Measurements from ENCODE around the gene NGDN.

The NGDN gene

DNA sequence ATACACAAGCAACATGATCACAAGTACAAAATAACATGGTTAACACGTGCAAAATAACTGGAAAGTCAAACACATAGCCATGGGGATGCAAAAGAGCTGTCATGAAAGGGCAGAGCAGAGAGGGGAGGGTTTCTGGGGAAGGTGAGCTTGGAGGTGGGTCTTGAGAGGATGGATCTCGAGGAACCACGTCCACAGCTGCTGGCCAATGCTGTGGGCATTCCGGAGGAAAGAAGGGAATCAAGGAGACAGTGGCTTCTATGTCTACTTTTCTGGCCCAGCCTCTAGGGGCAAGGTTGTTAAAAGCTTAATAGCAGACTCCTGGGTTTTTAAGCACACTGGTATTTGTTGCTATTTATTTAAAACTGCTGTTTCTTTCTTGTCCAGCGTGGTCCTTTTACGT, 25.6 kb upstream of the NGDN start:
- H3F3A ChIP-seq (ENCODE audit: insufficient read depth), result no peaks in the 10 kb centered on the region
- no peak overlapping the region for H2AFZ ChIP-seq (ENCODE audit: low read depth, low read length, severe bottlenecking)
- no peak overlapping the region for H3K27ac ChIP-seq (ENCODE audit: low read depth, low read length)
- H3K36me3 ChIP-seq (ENCODE audit: low read length), result no peaks in the 10 kb centered on the region
- H3K9me3 ChIP-seq (ENCODE audit: insufficient read depth, low read length), result no peaks in the 10 kb centered on the region
- no peaks in the 10 kb centered on the region for H3K27me3 ChIP-seq (ENCODE audit: low read length)
- no peak overlapping the region for H3K4me2 ChIP-seq (ENCODE audit: low read depth, low read length, poor library complexity, severe bottlenecking)
- no peak overlapping the region for H3K9ac ChIP-seq (ENCODE audit: low read length)
- H3K79me2 ChIP-seq (ENCODE audit: insufficient read depth, low read length), result no peaks in the 10 kb centered on the region
- H3K9me2 ChIP-seq (replicated peaks; ENCODE audit: insufficient read depth, low read length), result no peaks in the 10 kb centered on the region
- H3K4me3 ChIP-seq (ENCODE audit: insufficient read depth, low read length, poor library complexity, severe bottlenecking), result no peak overlapping the region
- H4K20me1 ChIP-seq (ENCODE audit: low read depth, low read length), result no peaks in the 10 kb centered on the region
- TF ChIP-seq, protein P1, sequence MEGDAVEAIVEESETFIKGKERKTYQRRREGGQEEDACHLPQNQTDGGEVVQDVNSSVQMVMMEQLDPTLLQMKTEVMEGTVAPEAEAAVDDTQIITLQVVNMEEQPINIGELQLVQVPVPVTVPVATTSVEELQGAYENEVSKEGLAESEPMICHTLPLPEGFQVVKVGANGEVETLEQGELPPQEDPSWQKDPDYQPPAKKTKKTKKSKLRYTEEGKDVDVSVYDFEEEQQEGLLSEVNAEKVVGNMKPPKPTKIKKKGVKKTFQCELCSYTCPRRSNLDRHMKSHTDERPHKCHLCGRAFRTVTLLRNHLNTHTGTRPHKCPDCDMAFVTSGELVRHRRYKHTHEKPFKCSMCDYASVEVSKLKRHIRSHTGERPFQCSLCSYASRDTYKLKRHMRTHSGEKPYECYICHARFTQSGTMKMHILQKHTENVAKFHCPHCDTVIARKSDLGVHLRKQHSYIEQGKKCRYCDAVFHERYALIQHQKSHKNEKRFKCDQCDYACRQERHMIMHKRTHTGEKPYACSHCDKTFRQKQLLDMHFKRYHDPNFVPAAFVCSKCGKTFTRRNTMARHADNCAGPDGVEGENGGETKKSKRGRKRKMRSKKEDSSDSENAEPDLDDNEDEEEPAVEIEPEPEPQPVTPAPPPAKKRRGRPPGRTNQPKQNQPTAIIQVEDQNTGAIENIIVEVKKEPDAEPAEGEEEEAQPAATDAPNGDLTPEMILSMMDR (IDR thresholded peaks at IDR 0.05; ENCODE audit: insufficient read depth, low read length, poor library complexity, severe bottlenecking), result no peak
- no peak for TF ChIP-seq EZH2phosphoT487 (conservative IDR thresholded peaks at IDR 0.05; ENCODE audit: low read length)

DNA sequence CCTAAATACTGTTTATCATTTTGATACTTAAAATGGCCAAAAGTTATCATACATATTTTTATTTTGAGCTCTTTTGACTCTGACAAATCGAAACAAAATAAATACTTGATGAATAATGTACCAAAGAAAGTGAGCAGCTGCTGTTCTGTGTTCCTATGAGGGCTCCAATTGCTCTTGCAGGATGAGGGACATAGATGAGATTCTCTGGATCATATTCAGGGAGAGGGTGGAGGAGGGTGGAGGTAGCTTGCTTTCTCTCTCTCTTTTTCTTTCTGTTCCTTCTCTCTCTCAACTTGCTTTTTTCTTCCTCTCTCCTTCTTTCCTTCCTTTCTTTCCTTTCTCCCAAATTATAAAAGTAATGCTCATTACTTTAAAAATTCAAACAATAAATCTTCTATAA, 25.2 kb upstream of the NGDN start:
- Histone ChIP-seq H3K36me3 (ENCODE audit: low read length) (no peaks in the 10 kb centered on the region), H3F3A (ENCODE audit: insufficient read depth) (no peaks in the 10 kb centered on the region), H3K79me2 (ENCODE audit: insufficient read depth, low read length) (no peaks in the 10 kb centered on the region), H4K20me1 (ENCODE audit: low read depth, low read length) (no peaks in the 10 kb centered on the region), H3K9me3 (ENCODE audit: insufficient read depth, low read length) (no peaks in the 10 kb centered on the region), H3K4me3 (ENCODE audit: insufficient read depth, low read length, poor library complexity, severe bottlenecking) (no peak overlapping the region), H3K4me2 (ENCODE audit: low read depth, low read length, poor library complexity, severe bottlenecking) (no peak overlapping the region), H2AFZ (ENCODE audit: low read depth, low read length, severe bottlenecking) (no peak overlapping the region), H3K27ac (ENCODE audit: low read depth, low read length) (no peak overlapping the region), H3K9ac (ENCODE audit: low read length) (no peak overlapping the region), H3K27me3 (ENCODE audit: low read length) (no peaks in the 10 kb centered on the region), H3K9me2 (replicated peaks; ENCODE audit: insufficient read depth, low read length) (no peaks in the 10 kb centered on the region)
- TF ChIP-seq, protein P1 (IDR thresholded peaks at IDR 0.05; ENCODE audit: insufficient read depth, low read length, poor library complexity, severe bottlenecking), result no peak
- TF ChIP-seq EZH2phosphoT487 (conservative IDR thresholded peaks at IDR 0.05; ENCODE audit: low read length), result no peak

DNA sequence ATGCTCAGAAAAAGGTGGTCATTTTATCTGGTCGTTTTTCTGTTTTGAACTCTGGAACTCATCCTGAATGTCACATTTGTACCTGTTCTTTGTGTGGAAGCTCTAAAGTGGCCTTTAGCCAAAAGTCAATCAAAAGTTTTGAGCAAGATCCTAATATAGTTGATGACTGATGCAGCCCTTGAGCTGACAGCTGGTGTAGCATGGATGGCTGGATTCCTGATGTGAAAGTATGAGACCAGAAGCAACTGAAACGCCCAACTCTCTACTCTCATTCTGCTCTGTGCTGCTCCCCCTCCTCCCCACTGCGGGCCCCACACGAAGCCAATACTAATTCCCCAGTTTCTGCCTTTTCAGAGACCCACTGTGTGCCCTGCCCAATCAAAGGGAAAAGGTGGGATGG, 23.7 kb upstream of the NGDN start:
- H3K9ac ChIP-seq (ENCODE audit: low read length), result no peak overlapping the region
- no peaks in the 10 kb centered on the region for H3K9me2 ChIP-seq (replicated peaks; ENCODE audit: insufficient read depth, low read length)

More for the DNA sequence above, 23.7 kb upstream of the NGDN start:
- Histone ChIP-seq H3K36me3 (ENCODE audit: low read length) (no peaks in the 10 kb centered on the region), H3K27ac (ENCODE audit: low read depth, low read length) (no peak overlapping the region), H3F3A (ENCODE audit: insufficient read depth) (no peaks in the 10 kb centered on the region), H2AFZ (ENCODE audit: low read depth, low read length, severe bottlenecking) (no peak overlapping the region), H3K4me2 (ENCODE audit: low read depth, low read length, poor library complexity, severe bottlenecking) (no peak overlapping the region), H4K20me1 (ENCODE audit: low read depth, low read length) (no peaks in the 10 kb centered on the region), H3K9me3 (ENCODE audit: insufficient read depth, low read length) (no peaks in the 10 kb centered on the region), H3K27me3 (ENCODE audit: low read length) (no peaks in the 10 kb centered on the region), H3K4me3 (ENCODE audit: insufficient read depth, low read length, poor library complexity, severe bottlenecking) (no peak overlapping the region), H3K79me2 (ENCODE audit: insufficient read depth, low read length) (no peaks in the 10 kb centered on the region)
- TF ChIP-seq, protein P1 (IDR thresholded peaks at IDR 0.05; ENCODE audit: insufficient read depth, low read length, poor library complexity, severe bottlenecking), result no peak

Measured in SU-DHL-6 (cell line).